ENCODE results near the gene ACTN4.
"Not testable (repeated sequence)": the region's sequence is repeated elsewhere in the genome, so short reads cannot be mapped to it uniquely, and the experiment has no call there.

Gene ACTN4

GRCh38 chr19:38741670-38742069 is 94.2 kb downstream of the ACTN4 start:
- no peak for DNase-seq

GRCh38 chr19:38742296-38742695 is 94.8 kb downstream of the ACTN4 start:
- no peak for DNase-seq

GRCh38 chr19:38742906-38743305 is 95.5 kb downstream of the ACTN4 start:
- no peak for DNase-seq

GRCh38 chr19:38743394-38744297 is 96.2 kb downstream of the ACTN4 start:
- no peak for DNase-seq

- DNase-seq, result no peak
Measured at GRCh38 chr19:38744298-38744681, 96.8 kb downstream of the ACTN4 start, which contains the start of gene CAPN12. TSS of gene CAPN12 (minus strand) at chr19:38744474. CDS start at chr19:38744165, 309 bp downstream.

- no peak for DNase-seq
Measured at GRCh38 chr19:38744874-38745273, 97.4 kb downstream of the ACTN4 start.

GRCh38 chr19:38745316-38745715 is 97.9 kb downstream of the ACTN4 start:
- DNase-seq, result no peak

GRCh38 chr19:38753783-38754182 is 106.3 kb downstream of the ACTN4 start:
- DNase-seq, result not testable (repeated sequence)

- DNase-seq, result not testable (repeated sequence)
Measured at GRCh38 chr19:38754196-38754595, 106.7 kb downstream of the ACTN4 start.

- DNase-seq, result no peak
Measured at GRCh38 chr19:38759590-38760003, 112.1 kb downstream of the ACTN4 start.

GRCh38 chr19:38760805-38761517 is 113.5 kb downstream of the ACTN4 start:
- not testable (repeated sequence) for DNase-seq

- not testable (repeated sequence) for DNase-seq
Measured at GRCh38 chr19:38761884-38762389, 114.5 kb downstream of the ACTN4 start.

GRCh38 chr19:38763795-38764220 is 116.4 kb downstream of the ACTN4 start:
- no peak for DNase-seq

- no peak for DNase-seq
Measured at GRCh38 chr19:38765214-38765613, 117.8 kb downstream of the ACTN4 start.

- no peak for DNase-seq
Measured at GRCh38 chr19:38766276-38767047, 119.0 kb downstream of the ACTN4 start.

GRCh38 chr19:38769635-38770211 is 122.3 kb downstream of the ACTN4 start:
- no peak for DNase-seq

GRCh38 chr19:38770228-38770948 is 122.9 kb downstream of the ACTN4 start:
- not testable (repeated sequence) for DNase-seq

- not testable (repeated sequence) for DNase-seq
Measured at GRCh38 chr19:38770949-38771275, 123.5 kb downstream of the ACTN4 start.

- not testable (repeated sequence) for DNase-seq
Measured at GRCh38 chr19:38771569-38771968, 124.1 kb downstream of the ACTN4 start.

GRCh38 chr19:38773469-38774177 is 126.2 kb downstream of the ACTN4 start, which contains the start of gene LGALS7:
TSS of gene LGALS7 (minus strand) at chr19:38773517. CDS start at chr19:38773492, 25 bp downstream.
- DNase-seq, result no peak

Measured in NK-92 treated with Interleukin-12 subunit alpha and Interleukin-12 subunit beta, amount 100 ng/mL, for 24 hours (cell line).